K562 (cell line): ENCODE results near the gene IFRD1. TPM values are rescaled to one million over a fixed set of nuclear protein-coding genes. Genes with fewer than 3 reads are reported as not detected.

Experiments
- ATAC-seq: fragments of 200-7000 bp; cut with Tn5 transposase; 3 replicates; pipeline ENCODE4 v1.9.1; 2020; ENCODE audit warnings: moderate library complexity
- BruUV-seq: library from RNA; stranded (reverse); fragments of 400-500 nt; replicated peaks from 2 replicates; lab custom pipeline; 2021; lab: Mats Ljungman, UMichigan
- CTCF ChIA-PET: fragments of 300-600 bp; formaldehyde crosslinking; extraction: SDS; loops from one replicate; lab custom pipeline; 2021; ENCODE audit warnings: low intra/inter-chr PET ratio; lab: Yijun Ruan, JAX
- POLR2A ChIA-PET: fragments of 300-600, 350-650 bp; sonication (Branson Sonifier 250); formaldehyde crosslinking; extraction: SDS; loops from one replicate; lab custom pipeline; 2021; ENCODE audit warnings: antibody characterized with exemption, inconsistent platforms; lab: Yijun Ruan, JAX
- DNase-seq, 4 experiments: peaks; one replicate each; pipeline versions ENCODE4 v3.0.0 to v3.0.0-alpha.2; 2011 to 2018; ENCODE audit warnings: low spot score in 3 of 4, mixed read lengths in 3 of 4; ENCODE audit errors: extremely low read depth in 1 of 4
- FAIRE-seq: peaks from 2 replicates; lab custom pipeline; 2011; peaks lifted over from hg19 to GRCh38; lab: Jason Lieb, UNC
- H2AFZ ChIP-seq: 2 replicates; pipeline ENCODE4 v1.6.0; 2011; ENCODE audit warnings: low read depth, low read length, control low read depth, inconsistent platforms
- H3K27ac ChIP-seq: fragments of 200-600 bp; 3 replicates; pipeline ENCODE4 v1.8.0; 2011; ENCODE audit warnings: low read depth, mild to moderate bottlenecking, control low read depth, inconsistent platforms, low read length, moderate library complexity, mixed read lengths; ENCODE audit errors: extremely low read depth
- H3K27me3 ChIP-seq, 2 experiments: fragments of 300-600 bp in 1 of 2; 2 replicates in 1 of 2; 3 replicates in 1 of 2; pipeline versions ENCODE4 v1.6.0 to v1.8.0; 2011; ENCODE audit warnings: inconsistent platforms in 2 of 2, low read length in 2 of 2, mild to moderate bottlenecking in 1 of 2, mixed read lengths in 1 of 2, moderate library complexity in 1 of 2; ENCODE audit not compliant: control insufficient read depth in 2 of 2, insufficient read depth in 2 of 2
- H3K36me3 ChIP-seq: fragments of 300-600 bp; 3 replicates; pipeline ENCODE4 v1.8.0; 2011; ENCODE audit warnings: mild to moderate bottlenecking, low read length, inconsistent platforms; ENCODE audit not compliant: control insufficient read depth, insufficient read depth
- H3K4me1 ChIP-seq, 2 experiments: fragments of 200-600 bp in 1 of 2; replicated peaks in 1 of 2; 2 replicates in 1 of 2; 3 replicates in 1 of 2; pipeline versions ENCODE4 v1.5.1 to v1.8.0; 2011; ENCODE audit warnings: inconsistent platforms in 2 of 2, low read length in 2 of 2, mild to moderate bottlenecking in 1 of 2, mixed read lengths in 1 of 2, moderate library complexity in 1 of 2; ENCODE audit not compliant: control insufficient read depth in 2 of 2, insufficient read depth in 2 of 2
- H3K4me2 ChIP-seq: 2 replicates; pipeline ENCODE4 v1.6.1; 2011; ENCODE audit warnings: low read length, control low read depth, inconsistent platforms, mixed read lengths; ENCODE audit not compliant: insufficient read depth
- H3K4me3 ChIP-seq: fragments of 200-600 bp; sonication (generic), shearing (Covaris generic); 2 replicates; pipeline ENCODE4 v1.5.1; 2016; ENCODE audit warnings: control low read depth, inconsistent platforms
- H3K79me2 ChIP-seq: fragments of 200-600 bp; 3 replicates; pipeline ENCODE4 v1.8.0; 2011; ENCODE audit warnings: low read length, inconsistent platforms; ENCODE audit not compliant: control insufficient read depth, insufficient read depth
- H3K9ac ChIP-seq, 2 experiments: 2 replicates each; pipeline versions ENCODE4 v1.6.0 to v1.6.1; 2011; ENCODE audit warnings: low read depth in 2 of 2, low read length in 2 of 2, control low read depth in 1 of 2, inconsistent platforms in 1 of 2, mild to moderate bottlenecking in 1 of 2, mixed read lengths in 1 of 2; ENCODE audit not compliant: insufficient read depth in 1 of 2
- H3K9me1 ChIP-seq: one replicate; pipeline ENCODE4 v1.6.0; 2011; ENCODE audit warnings: inconsistent platforms, mild to moderate bottlenecking, low read length, moderate library complexity; ENCODE audit not compliant: control insufficient read depth, insufficient read depth
- H3K9me3 ChIP-seq: replicated peaks from 2 replicates; pipeline ENCODE4 v1.5.1; 2011; ENCODE audit warnings: low read depth, low read length, inconsistent platforms; ENCODE audit not compliant: control insufficient read depth, insufficient read depth
- H4K20me1 ChIP-seq: replicated peaks from 2 replicates; pipeline ENCODE4 v1.6.1; 2011; ENCODE audit warnings: low read length, inconsistent platforms, mixed read lengths; ENCODE audit not compliant: control insufficient read depth, insufficient read depth
- E4F1 ChIP-seq: fragments of 250-450 bp; sonication (Bioruptor Pico); IDR thresholded peaks from 2 replicates; pipeline ENCODE4 v1.5.0; 2021; ENCODE audit warnings: mild to moderate bottlenecking, borderline replicate concordance
- EGR1 ChIP-seq: fragments of 450-650 bp; conservative IDR thresholded peaks from 2 replicates; pipeline ENCODE4 v1.6.1; 2017; ENCODE audit warnings: mild to moderate bottlenecking
- ETS2 ChIP-seq: IDR thresholded peaks from 2 replicates; pipeline ENCODE4 v1.6.1; 2016; ENCODE audit warnings: borderline replicate concordance, missing genetic modification characterization, mild to moderate bottlenecking, moderate library complexity, missing compliant biosample characterization; ENCODE audit not compliant: poor library complexity, severe bottlenecking
- HLTF ChIP-seq: fragments of 450-650 bp; IDR thresholded peaks from 2 replicates; pipeline ENCODE4 v1.6.1; 2016
- NCOR1 ChIP-seq: fragments of 450-650 bp; IDR thresholded peaks from 2 replicates; pipeline ENCODE4 v1.6.1; 2016; ENCODE audit warnings: mild to moderate bottlenecking, moderate library complexity
- ZBTB9 ChIP-seq: fragments of 450-650 bp; formaldehyde crosslinking; IDR thresholded peaks from 2 replicates; pipeline ENCODE4 v1.4.0; 2020; ENCODE audit warnings: mild to moderate bottlenecking, moderate library complexity
- ZNF133 ChIP-seq: fragments of 250-450 bp; sonication (Bioruptor Pico); IDR thresholded peaks from 2 replicates; pipeline ENCODE4 v1.4.0; 2020; ENCODE audit warnings: mild to moderate bottlenecking
- ZNF316 ChIP-seq: fragments of 450-650 bp; IDR thresholded peaks from 2 replicates; pipeline ENCODE4 v1.6.1; 2016
- WGBS: fragments of 100-300 bp; shearing (Covaris generic); methylation state at CpG from one replicate; pipeline ENCODE4 v1.1.6; 2016; ENCODE audit warnings: low coverage, mixed read lengths; ENCODE audit not compliant: insufficient coverage; ENCODE audit errors: missing lambda C conversion rate; 5-methylcytosine and 5-hydroxymethylcytosine counted together
- in situ Hi-C: fragments of 300-500 bp; cut with MboI; formaldehyde crosslinking; loops from 4 replicates; pipeline ENCODE4 v1.15.0; 2018; ENCODE audit warnings: inconsistent platforms, mixed read lengths
- intact Hi-C: fragments of 100-400 bp; cut with micrococcal nuclease; formaldehyde crosslinking; loops from 2 replicates; pipeline ENCODE4 v1.14.2; 2022
- polyA plus RNA-seq, 8 experiments: library from polyadenylated mRNA; depleted of rRNA in 4 of 8; stranded (reverse) in 5 of 8; unstranded in 3 of 8; fragments of >200 nt; fragmentation: Nextera tagmentation in 2 of 8; fragmentation: Illumina TruSeq in 1 of 8; extraction: Ambion mirVana in 2 of 8; extraction: Trizol in 1 of 8; gene quantifications; 2 replicates each; pipeline versions ENCODE4 v1.2.1 to v1.2.3, GENCODE V29; 2011 to 2014; ENCODE audit warnings: inconsistent platforms in 1 of 8, missing spikeins in 1 of 8
- total RNA-seq, 7 experiments: library from RNA; depleted of rRNA in 6 of 7; stranded (reverse); fragments of >200 nt in 6 of 7; fragmentation: Illumina TruSeq in 2 of 7; extraction: Trizol in 2 of 7; gene quantifications; 2 replicates each; pipeline versions ENCODE4 v1.2.1 to v1.2.3, GENCODE V29; 2011 to 2021; ENCODE audit warnings: low replicate concordance in 1 of 7

Gene IFRD1
- total and polyA plus RNA-seq, 9 of the 15 experiments (the other 6 are each of a cell fraction or from before 2014, with no cell fraction given), result 27.6 to 81.8 (median 68.1) TPM

GRCh38 chr7:112448381-112448780, 1.9 kb upstream of the IFRD1 start:
- TF ChIP-seq ETS2 (tag) (no peak), EGR1 (no peak), ZNF133 (CRISPR knock-in tag) (no peak), E4F1 (CRISPR knock-in tag) (no peak), ZNF316 (no peak), HLTF (no peak), NCOR1 (no peak), ZBTB9 (CRISPR knock-in tag) (no peak)
- no peak for DNase-seq
- no TSS peak for BruUV-seq
- 17% methylated on average over 2 of the region's 2 CpGs for WGBS
- POLR2A ChIA-PET, result interaction anchor here (1.5 kb wide), 1 partner anchor 15 kb away, joined by 3 read pairs; no protein-coding TSS in a partner anchor
- H3K79me2 ChIP-seq, result peaks cover 31% of the 10 kb centered on the region
- no peak for FAIRE-seq
- H3K36me3 ChIP-seq, result no peaks in the 10 kb centered on the region
- no peak overlapping the region for H3K4me3 ChIP-seq
- H3K4me2 ChIP-seq, result no peak overlapping the region
- no peaks in the 10 kb centered on the region for H3K27me3 ChIP-seq
- intact Hi-C loops (no loop called here), in situ Hi-C loops (no loop called here)
- no peak overlapping the region for H3K9ac ChIP-seq
- H3K9me3 ChIP-seq, result no peaks in the 10 kb centered on the region
- CTCF ChIA-PET, result no interaction called here
- ATAC-seq, result no peak
- H3K9me1 ChIP-seq, result no peaks in the 10 kb centered on the region
- peak overlapping the region; percentile 36; the same call in 1 of the 2 replicates for H2AFZ ChIP-seq
- peaks cover 8% of the 10 kb centered on the region in 2 experiments; a peak in 4 of 5 replicates for H3K4me1 ChIP-seq
- no peak overlapping the region for H3K27ac ChIP-seq
- peaks cover 4% of the 10 kb centered on the region; the same call in 1 of the 2 replicates for H4K20me1 ChIP-seq
